Prostate gland (tissue), 2 donors: ENCODE measurements around the gene MB21D2. TPM values are rescaled to one million over a fixed set of nuclear protein-coding genes. Genes with fewer than 3 reads are reported as not detected.
"Not testable (repeated sequence)": the region's sequence is repeated elsewhere in the genome, so short reads cannot be mapped to it uniquely, and the experiment has no call there.

Experiments
- DNase-seq: peaks from one replicate; pipeline ENCODE4 v3.0.0-alpha.2; 2019; ENCODE audit warnings: low spot score
- H3K27ac ChIP-seq, 2 donors: fragments of 200-600 bp; sonication (generic); 2 replicates each; pipeline ENCODE4 v1.5.1; 2017 to 2019
- H3K27me3 ChIP-seq: fragments of 200-600 bp; sonication (generic); replicated peaks from 2 replicates; pipeline ENCODE4 v1.5.1; 2019; ENCODE audit not compliant: insufficient read depth
- H3K36me3 ChIP-seq, 2 donors: fragments of 200-600 bp; sonication (generic); 1 replicate in 1 of 2; 2 replicates in 1 of 2; pipeline versions ENCODE4 v1.5.1 to v1.8.1; 2017 to 2019
- H3K4me1 ChIP-seq: fragments of 200-600 bp; sonication (generic); replicated peaks from 2 replicates; pipeline ENCODE4 v1.5.1; 2019
- H3K4me3 ChIP-seq, 2 donors: fragments of 200-600 bp; sonication (generic); 2 replicates each; pipeline ENCODE4 v1.5.1; 2017 to 2019
- H3K9me3 ChIP-seq: fragments of 200-600 bp; sonication (generic); 2 replicates; pipeline ENCODE4 v1.5.1; 2017
- POLR2A ChIP-seq: fragments of 450-650 bp; IDR thresholded peaks from one replicate; pipeline ENCODE4 v1.6.1; 2016; ENCODE audit warnings: antibody characterized with exemption, mild to moderate bottlenecking
- POLR2AphosphoS5 ChIP-seq: sonication (generic); formaldehyde crosslinking; IDR thresholded peaks from one replicate; pipeline ENCODE4 v1.6.1; 2017; ENCODE audit warnings: antibody characterized with exemption
- WGBS: methylation state at CpG from one replicate; pipeline ENCODE4 v1.1.5; 2018; 5-methylcytosine and 5-hydroxymethylcytosine counted together
- intact Hi-C: fragments of 100-400 bp; cut with DNase I; formaldehyde crosslinking; loops from one replicate; pipeline ENCODE4 v1.14.2; 2022
- total RNA-seq, 2 donors: library from RNA; depleted of rRNA; stranded (reverse); fragments of >200 nt; gene quantifications; one replicate each; pipeline ENCODE4 v1.1.0, GENCODE V29; 2016
- TF ChIP-seq, protein P1 (sequence below), 4 experiments: fragments of 200-600 bp in 2 of 4; fragments of 450-650 bp in 2 of 4; sonication (generic) in 2 of 4; IDR thresholded peaks; 1 replicate in 3 of 4; 2 replicates in 1 of 4; pipeline ENCODE4 v1.5.1; 2016 to 2019; ENCODE audit warnings: antibody characterized with exemption in 4 of 4, mild to moderate bottlenecking in 2 of 4, moderate library complexity in 2 of 4

The MB21D2 gene, protein sequence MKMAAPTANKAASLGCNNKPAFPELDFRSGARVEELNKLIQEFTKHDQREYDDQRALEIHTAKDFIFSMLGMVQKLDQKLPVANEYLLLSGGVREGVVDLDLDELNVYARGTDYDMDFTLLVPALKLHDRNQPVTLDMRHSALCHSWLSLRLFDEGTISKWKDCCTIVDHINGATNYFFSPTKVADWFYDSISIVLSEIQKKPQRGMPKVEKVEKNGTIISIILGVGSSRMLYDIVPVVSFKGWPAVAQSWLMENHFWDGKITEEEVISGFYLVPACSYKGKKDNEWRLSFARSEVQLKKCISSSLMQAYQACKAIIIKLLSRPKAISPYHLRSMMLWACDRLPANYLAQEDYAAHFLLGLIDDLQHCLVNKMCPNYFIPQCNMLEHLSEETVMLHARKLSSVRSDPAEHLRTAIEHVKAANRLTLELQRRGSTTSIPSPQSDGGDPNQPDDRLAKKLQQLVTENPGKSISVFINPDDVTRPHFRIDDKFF
- 10 to 100 TPM in 1 of 2 donors, 1 to 10 TPM in 1; 1.8 to 20.4 TPM for total RNA-seq

DNA sequence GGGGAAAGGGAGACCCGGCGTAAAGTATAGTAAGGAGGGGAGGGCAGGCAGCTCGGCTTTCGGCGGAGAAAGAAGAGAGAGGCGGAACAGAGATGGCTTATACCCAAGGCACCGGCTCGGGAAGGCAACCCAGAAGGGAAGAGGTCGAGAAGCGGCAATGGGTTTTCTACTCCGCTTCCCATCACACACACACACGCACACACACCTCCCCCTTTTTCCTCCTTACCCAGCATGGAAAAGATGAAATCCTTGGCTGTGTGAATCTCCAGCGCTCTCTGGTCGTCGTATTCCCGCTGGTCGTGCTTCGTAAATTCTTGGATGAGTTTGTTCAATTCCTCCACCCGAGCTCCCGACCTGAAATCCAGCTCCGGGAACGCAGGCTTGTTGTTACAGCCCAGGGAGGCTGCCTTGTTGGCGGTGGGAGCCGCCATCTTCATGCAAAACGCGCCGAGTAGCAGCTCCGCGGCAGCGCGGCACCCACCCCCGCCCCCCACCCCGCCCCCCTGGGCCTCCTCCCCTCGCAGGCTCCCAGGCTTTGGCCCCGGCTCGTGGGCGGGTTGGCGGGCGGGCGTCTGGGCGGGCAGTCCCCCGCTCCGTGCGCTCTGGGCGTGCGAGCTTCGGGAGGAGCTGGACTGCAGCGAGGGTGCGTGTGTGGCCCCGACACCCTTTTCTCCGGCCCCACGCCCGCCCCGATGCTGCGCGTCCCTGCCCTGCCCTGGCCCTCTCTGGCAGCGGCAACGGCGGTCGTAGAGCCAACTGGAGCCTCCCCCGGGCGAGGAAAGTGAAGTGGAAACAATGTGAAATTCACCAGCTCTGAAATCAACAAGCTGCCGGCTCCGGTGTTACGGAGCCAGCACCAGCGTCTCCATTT, at the start of gene MB21D2:
Gene MB21D2 (minus strand): TSS at position 453 of the 871 bp plus-strand sequence. CDS start 16 bp downstream, at position 437.
- intact Hi-C loops: loop anchor here (5.0 kb wide), 2 partner anchors 100 to 675 kb away; partner anchors contain the start of gene OPA1
- DNase-seq: peak; percentile 56
- H3K27me3 ChIP-seq: peaks cover 2% of the 10 kb centered on the region
- WGBS: under 1% methylated on average over 50 of the region's 66 CpGs
- peak within 1 kb of the TSS; percentile 53 to 65 for H3K4me3 ChIP-seq
- peak within 1 kb of the TSS; percentile 77 to 79 for H3K27ac ChIP-seq
- H3K36me3 ChIP-seq: no peaks in the 10 kb centered on the region
- no peaks in the 10 kb centered on the region for H3K9me3 ChIP-seq
- TF ChIP-seq POLR2AphosphoS5: peak; percentile 44
- no peak for TF ChIP-seq POLR2A
- TF ChIP-seq, protein P1, sequence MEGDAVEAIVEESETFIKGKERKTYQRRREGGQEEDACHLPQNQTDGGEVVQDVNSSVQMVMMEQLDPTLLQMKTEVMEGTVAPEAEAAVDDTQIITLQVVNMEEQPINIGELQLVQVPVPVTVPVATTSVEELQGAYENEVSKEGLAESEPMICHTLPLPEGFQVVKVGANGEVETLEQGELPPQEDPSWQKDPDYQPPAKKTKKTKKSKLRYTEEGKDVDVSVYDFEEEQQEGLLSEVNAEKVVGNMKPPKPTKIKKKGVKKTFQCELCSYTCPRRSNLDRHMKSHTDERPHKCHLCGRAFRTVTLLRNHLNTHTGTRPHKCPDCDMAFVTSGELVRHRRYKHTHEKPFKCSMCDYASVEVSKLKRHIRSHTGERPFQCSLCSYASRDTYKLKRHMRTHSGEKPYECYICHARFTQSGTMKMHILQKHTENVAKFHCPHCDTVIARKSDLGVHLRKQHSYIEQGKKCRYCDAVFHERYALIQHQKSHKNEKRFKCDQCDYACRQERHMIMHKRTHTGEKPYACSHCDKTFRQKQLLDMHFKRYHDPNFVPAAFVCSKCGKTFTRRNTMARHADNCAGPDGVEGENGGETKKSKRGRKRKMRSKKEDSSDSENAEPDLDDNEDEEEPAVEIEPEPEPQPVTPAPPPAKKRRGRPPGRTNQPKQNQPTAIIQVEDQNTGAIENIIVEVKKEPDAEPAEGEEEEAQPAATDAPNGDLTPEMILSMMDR (IDR thresholded peaks at IDR 0.05): peak in 1 of 4 experiments; percentile 9
- H3K4me1 ChIP-seq: no peaks in the 10 kb centered on the region

- H3K36me3 ChIP-seq, H3K4me1 ChIP-seq, intact Hi-C loops, H3K4me3 ChIP-seq, H3K9me3 ChIP-seq, DNase-seq, H3K27ac ChIP-seq, H3K27me3 ChIP-seq: not testable (repeated sequence)
- WGBS: 88% methylated on average over 21 of the region's 21 CpGs
Observed at GRCh38 chr3:192964959-192965719, 47.5 kb upstream of the MB21D2 start.

GRCh38 chr3:192959773-192960172, 42.1 kb upstream of the MB21D2 start:
- Histone ChIP-seq H3K27me3 (no peaks in the 10 kb centered on the region), H3K27ac (no peak overlapping the region), H3K36me3 (no peaks in the 10 kb centered on the region), H3K4me3 (no peak overlapping the region), H3K4me1 (no peaks in the 10 kb centered on the region), H3K9me3 (no peaks in the 10 kb centered on the region)
- no peak for DNase-seq
- WGBS: 51% methylated on average over 3 of the region's 3 CpGs
- intact Hi-C loops: no loop called here
- TF ChIP-seq POLR2A (no peak), POLR2AphosphoS5 (no peak)
- TF ChIP-seq, protein P1 (IDR thresholded peaks at IDR 0.05): no peak

DNA sequence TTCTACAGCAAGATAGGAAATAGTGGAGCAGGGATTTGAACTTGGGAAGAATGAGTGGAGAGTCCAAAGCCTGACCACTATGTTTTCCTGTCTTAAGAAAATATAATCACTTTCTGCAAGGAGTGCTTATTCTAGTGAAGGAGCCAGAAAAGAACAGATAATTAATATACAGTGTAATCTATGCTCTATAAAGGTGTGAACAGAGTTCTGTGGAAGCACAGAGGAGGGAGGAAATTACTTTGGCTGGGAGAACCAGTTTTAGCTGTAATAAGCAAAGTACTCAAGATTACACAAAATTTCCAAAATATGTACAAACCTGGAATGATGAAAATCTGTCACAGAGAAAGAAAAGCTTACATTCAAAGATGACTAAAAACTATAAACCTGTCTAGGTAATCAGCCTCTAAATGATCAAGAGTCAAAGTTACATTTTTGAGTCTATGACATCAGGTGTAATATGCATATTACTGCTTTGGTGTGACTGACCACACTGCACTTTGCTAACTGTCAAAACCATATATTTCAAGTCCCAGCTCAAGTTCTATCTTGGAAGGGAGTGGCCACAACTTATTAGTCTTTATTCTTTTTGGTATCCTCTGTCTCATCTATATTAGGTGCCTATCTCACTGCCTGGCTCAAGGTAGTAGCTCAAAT, 40.7 kb upstream of the MB21D2 start:
- H3K4me3 ChIP-seq: no peak overlapping the region
- TF ChIP-seq POLR2A: no peak
- TF ChIP-seq POLR2AphosphoS5: no peak
- TF ChIP-seq, protein P1 (IDR thresholded peaks at IDR 0.05): no peak
- H3K4me1 ChIP-seq: no peaks in the 10 kb centered on the region
- no peaks in the 10 kb centered on the region for H3K36me3 ChIP-seq
- no peaks in the 10 kb centered on the region for H3K27me3 ChIP-seq
- no peak overlapping the region for H3K27ac ChIP-seq
- no peak for DNase-seq
- H3K9me3 ChIP-seq: no peaks in the 10 kb centered on the region
- intact Hi-C loops: no loop called here
